Measurements from ENCODE around the gene ZNF385B. TPM values are rescaled to one million over a fixed set of nuclear protein-coding genes. Genes with fewer than 3 reads are reported as not detected.

ZNF385B gene
- total RNA-seq, 1 experiment from 2014 or later = 9.3 TPM

GRCh38 chr2:179594268-179595112, 266.9 kb downstream of the ZNF385B start:
- H3K9ac ChIP-seq (ENCODE audit: low read length) = no peak overlapping the region
- H3K27me3 ChIP-seq (ENCODE audit: insufficient read depth, low read length) = no peaks in the 10 kb centered on the region
- ChIA-PET CTCF (no interaction called here), POLR2A (no interaction called here), RAD21 (ENCODE audit: low non-redundant PET in 1 of 2, low total read pairs in 2 of 2, uncharacterized antibody in 2 of 2, unreplicated experiment in 2 of 2) (no interaction called here)
- no peak overlapping the region for H3K4me3 ChIP-seq (replicated peaks in 1 of 2; ENCODE audit: low read depth in 1 of 2, low read length in 2 of 2)
- no peak for ATAC-seq
- H3K4me2 ChIP-seq (ENCODE audit: low read length) = no peak overlapping the region
- no peaks in the 10 kb centered on the region for H4K20me1 ChIP-seq (ENCODE audit: insufficient read depth)
- H3K9me3 ChIP-seq (ENCODE audit: control insufficient read depth in 1 of 2, insufficient read depth in 1 of 2, low read depth in 1 of 2, low read length in 2 of 2) = no peaks in the 10 kb centered on the region
- H2AFZ ChIP-seq (ENCODE audit: low read depth, low read length, poor library complexity, severe bottlenecking) = no peak overlapping the region
- no TSS peak for BruUV-seq (replicated peaks)
- intact Hi-C loops (cut with micrococcal nuclease) = no loop called here
- no peaks in the 10 kb centered on the region for H3K79me2 ChIP-seq (ENCODE audit: insufficient read depth, low read length)
- peaks cover 0 to 6% of the 10 kb centered on the region in 2 experiments; a peak in 1 of 4 replicates for H3K4me1 ChIP-seq (ENCODE audit: control insufficient read depth in 1 of 2, insufficient read depth in 2 of 2, low read length in 2 of 2)
- H3K27ac ChIP-seq (ENCODE audit: low read depth, low read length) = no peak overlapping the region
- H3K36me3 ChIP-seq (ENCODE audit: control insufficient read depth in 1 of 2, insufficient read depth in 2 of 2, low read length in 2 of 2) = no peaks in the 10 kb centered on the region
- TF ChIP-seq CEBPB (IDR thresholded peaks at IDR 0.05; ENCODE audit: low read depth) = no peak
- no peak for TF ChIP-seq TCF7L2 (IDR thresholded peaks at IDR 0.05; ENCODE audit: borderline replicate concordance, extremely low read depth, insufficient read depth, insufficient read length)
- TF ChIP-seq RAD21 (IDR thresholded peaks at IDR 0.05; ENCODE audit: low read depth) = no peak
- TF ChIP-seq FOSL1 (IDR thresholded peaks at IDR 0.05; ENCODE audit: low read depth) = no peak
- no peak for TF ChIP-seq ZBTB33 (IDR thresholded peaks at IDR 0.05; ENCODE audit: extremely low read depth, insufficient replicate concordance, low read length)
- no peak for TF ChIP-seq SRF (IDR thresholded peaks at IDR 0.05; ENCODE audit: low read depth)
- TF ChIP-seq EGR1 (IDR thresholded peaks at IDR 0.05; ENCODE audit: low read depth) = no peak
- no peak for TF ChIP-seq POLR2AphosphoS5 (IDR thresholded peaks at IDR 0.05; ENCODE audit: low read depth, low read length)
- TF ChIP-seq POLR2A (IDR thresholded peaks at IDR 0.05; ENCODE audit: borderline replicate concordance, extremely low read depth, insufficient read depth, insufficient read length) = no peak
- no peak for DNase-seq (ENCODE audit: low read depth, low spot score)
- no peaks in the 10 kb centered on the region for H3K9me2 ChIP-seq (ENCODE audit: insufficient read depth)

Measured in HCT116 (cell line).